ENCODE data around the gene DENND4B.

The DENND4B gene

DNA sequence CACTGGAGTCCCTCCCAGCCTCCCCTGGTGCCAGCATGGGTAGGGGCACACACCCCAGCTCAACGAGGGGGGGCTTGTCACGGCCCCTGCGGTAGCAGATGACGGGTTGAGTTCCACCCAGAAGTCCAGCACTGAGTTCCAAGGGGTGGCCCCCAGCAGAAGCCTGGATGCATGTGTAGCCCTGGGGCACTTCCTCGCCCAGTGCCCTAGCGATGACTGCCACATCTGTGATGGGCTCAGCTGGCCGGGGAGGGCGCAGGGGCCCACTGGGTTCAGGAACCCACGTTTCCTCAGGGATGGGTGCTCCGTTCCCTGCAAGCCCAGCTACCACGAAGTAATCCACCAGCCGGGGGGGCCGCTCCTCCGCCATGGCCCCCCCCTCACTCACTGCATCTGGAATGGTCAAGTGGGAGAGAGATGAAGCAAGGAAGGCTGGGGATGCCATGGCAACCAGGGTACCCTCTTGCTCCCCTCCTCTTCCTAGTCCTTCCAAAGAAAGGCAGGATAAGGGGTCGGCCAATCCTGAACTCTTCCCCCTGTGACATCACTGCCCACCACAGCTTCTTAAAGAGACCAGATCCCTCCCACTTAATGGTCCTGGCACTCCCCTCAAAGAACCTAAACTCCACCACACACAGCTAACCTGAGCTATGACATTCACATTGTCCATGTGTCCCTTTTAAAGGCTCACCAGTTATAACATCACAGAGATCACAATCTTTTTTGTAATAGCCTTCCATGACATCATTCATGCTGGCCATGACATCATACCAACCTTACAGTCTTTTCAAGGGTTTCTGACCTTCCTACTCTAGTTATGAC, 2.3 kb downstream of the DENND4B start:
- FAIRE-seq, result no peak

DNA sequence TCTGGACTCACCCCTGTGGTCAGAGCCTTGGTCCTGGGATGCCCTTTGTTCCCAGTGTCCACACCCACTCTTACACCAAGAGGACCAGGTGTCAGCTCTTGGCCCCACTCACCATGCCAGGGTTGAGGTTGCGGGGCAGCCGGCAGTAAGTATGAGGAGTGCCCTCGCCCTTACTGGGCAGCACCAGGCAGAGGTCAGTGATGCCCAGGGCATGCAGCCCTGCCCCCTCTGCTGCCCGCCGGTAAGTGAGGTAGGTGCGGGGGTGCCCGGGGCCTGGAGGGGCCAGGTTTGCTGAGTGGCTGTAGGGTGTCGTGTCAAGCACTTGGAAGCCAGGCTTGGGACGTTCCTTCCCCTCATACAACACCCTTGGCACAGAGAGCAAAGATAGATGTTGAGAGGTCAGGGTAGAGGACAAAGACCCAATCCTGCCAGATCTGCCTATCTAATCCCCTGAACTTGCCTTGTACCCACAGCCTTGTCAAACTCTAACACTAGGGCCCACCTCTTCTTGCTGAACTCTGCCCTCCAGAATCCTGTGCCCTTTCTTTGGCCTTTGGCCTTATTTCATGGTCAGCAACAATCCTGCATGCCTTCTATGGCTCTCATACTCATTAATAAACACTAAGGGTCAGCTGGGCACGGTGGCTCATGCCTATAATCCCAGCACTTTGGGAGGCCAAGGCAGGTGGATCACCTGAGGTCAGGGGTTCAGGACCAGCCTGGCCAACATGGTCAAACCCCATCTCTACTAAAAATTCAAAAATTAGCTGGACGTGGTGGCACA, 3.6 kb downstream of the DENND4B start:
- FAIRE-seq, result no peak

DNA sequence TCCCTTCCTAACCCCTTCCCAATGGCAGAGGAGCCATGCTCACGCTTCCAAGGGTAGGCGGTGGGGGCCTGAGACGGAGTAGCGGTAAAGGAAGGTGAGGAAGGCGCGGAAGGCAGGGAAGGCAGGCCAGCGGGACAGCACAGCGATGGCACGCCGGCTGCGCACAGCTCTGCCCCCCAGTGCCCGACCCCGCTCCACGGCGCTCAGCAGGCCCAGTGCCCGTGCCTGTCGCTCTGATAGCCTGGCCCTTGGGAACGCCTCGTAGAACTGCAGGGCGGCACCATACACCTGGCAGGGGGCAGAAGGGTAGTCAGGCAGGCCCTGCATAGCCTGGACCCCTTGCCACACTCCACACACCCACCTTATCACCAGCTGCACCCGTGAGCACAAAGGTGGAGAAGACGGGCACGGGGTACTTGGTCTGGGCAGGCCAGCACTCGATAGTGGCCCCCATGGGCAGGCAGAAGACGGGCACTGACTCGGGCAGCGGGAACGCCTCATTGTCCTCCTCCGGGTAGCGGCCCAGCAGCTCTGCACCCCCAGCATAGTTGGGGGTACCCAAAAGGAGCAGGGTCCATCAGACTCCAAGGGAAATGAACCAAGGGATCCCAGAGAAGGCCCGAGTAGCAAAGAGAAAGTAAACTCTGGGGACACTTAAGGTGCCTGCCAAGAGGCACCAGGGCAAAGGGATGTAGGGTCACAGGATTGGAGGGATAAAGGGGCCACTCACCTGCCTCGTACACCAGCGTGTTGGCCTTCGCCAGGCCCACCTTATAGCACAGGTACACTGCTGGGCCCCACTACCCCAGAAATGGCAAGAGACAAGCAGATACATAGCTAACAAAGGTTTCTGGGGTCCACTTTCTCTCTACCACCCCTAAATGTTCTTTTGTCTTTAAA, 4.4 kb downstream of the DENND4B start:
- FAIRE-seq, result no peak

DNA sequence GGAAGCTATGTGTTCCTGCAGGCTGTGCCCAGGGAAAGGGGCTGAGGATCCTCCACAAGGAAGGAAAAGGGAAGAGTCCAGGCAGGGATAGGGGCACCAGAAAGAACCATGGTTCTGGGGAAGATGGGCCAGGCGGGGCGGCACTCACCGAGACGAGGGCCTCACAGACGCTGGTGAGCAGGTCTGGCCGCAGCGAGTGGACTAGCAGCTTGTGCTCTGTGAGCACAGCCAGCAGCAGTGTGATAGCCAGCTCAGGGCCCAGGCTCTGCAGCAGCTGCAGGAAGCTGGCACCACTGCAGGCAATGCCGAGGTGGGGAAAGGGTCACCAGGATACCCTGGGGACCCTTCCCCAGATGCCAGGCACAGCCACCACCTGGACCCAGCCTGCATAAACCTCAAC, 5.8 kb downstream of the DENND4B start:
- FAIRE-seq, result no peak

DNA sequence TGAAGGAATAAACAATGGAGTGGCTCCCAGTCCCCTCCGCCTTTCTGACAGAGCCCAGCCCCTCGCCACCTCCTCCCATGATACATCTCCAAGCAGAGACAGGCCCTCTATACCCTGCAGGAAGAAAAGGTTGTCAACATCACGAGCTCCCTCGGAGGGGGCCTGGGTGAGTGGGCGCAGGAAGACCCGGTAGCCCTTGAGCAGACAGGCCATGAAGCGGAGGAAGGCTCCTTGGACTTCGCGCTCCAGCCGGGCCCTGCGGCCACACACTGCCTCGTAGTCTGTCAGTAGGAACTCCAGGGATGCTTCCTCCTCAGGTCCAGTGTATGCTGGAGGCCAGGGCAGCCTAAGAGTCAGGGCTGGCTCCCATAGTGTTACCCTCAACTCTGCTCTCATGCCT, 7.0 kb downstream of the DENND4B start:
- FAIRE-seq, result no peak

DNA sequence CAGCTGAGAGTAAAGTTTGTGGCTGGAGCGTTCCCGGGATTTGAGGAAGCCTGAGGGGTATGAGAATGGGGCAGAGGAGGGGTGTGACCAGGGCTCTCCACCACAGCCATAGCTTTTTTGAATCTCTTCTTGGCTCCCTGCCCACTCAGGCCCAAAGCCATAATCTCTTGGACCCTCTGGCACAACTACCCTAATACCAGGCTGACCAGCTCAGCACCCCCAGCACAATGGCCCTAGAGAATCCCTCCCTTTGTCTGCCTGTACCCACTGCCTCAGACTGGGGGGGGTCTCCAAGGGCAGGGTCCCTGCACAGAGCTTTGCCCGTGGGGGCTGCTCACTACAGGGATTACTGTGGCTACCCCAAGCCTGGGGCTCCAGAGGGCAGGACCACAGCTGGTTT, 7.5 kb downstream of the DENND4B start:
- FAIRE-seq, result no peak

DNA sequence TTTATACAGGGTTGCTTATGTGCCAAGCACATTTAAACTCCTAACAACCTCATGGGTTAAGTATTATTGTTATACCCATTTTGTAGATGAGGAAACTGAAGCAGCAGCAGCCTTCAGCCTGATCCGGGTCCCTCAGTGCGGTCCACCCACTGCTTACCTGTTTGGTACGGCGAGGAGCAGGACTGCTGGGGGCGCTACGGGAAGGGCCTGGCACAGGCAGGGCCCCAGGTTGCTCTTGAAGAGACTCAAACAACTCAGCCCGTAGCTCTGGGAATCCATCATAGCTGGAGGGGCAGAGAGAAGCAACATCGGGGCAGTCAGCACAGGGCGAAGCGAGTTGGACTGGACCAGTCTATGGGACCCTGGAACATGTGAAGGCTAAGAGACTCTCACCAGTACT, 9.2 kb downstream of the DENND4B start:
- FAIRE-seq, result no peak

DNA sequence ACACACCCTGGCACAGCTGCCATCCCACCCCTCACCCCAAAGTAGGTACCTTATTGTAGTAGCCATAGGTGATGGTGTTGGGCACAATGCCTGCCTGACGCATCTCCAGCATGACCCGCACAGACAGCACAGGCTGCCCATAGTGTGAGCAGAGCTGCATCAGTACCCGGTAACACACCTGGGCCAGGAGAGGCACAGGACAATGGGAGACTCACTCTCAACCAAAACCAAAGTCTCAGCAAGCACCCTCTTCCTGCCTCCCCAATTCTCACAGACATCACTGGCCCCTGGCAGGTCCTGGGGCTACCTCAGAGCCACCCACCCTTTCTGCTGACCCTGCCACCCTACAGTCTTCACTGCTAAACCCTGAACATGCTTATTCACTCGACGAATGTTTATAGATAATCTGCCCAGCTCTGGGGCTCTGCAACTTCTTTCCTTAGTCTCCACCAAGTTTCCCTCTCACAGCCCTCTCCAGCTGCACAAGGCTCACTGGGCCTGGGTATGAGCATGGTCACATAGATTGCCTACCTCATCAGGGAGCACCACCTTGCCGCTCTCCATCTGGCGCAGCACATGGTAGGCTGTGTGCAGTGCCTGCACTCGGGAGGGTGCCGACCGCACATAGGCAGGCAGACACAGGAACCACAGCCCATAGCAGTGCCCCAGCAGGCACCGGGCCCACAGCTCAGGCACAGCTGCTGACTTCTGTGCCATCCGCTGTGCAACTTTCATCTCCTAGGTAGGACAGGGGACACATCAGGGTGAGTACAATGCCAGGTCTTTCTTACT, 10.3 kb downstream of the DENND4B start:
- no peak for FAIRE-seq

DNA sequence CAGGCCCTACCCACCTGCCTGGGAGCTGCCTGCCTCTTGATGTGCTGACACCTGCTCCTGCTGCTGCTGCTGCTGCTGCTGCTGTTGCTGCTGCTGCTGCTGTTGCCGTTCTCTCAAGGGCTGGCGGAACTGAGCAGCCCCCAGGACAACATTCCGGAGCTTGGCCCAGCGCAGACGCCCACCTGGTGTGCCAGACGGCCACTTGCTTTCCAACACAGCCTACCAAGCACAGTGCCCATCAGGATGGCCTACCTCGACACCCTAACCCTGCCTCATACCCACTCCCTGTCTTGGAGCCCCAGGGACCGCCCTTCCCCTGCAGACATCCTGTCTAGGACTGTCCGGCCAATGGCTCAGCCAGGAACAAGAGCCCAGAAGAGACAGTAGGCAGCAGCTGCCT, 11.8 kb downstream of the DENND4B start:
- FAIRE-seq, result no peak

DNA sequence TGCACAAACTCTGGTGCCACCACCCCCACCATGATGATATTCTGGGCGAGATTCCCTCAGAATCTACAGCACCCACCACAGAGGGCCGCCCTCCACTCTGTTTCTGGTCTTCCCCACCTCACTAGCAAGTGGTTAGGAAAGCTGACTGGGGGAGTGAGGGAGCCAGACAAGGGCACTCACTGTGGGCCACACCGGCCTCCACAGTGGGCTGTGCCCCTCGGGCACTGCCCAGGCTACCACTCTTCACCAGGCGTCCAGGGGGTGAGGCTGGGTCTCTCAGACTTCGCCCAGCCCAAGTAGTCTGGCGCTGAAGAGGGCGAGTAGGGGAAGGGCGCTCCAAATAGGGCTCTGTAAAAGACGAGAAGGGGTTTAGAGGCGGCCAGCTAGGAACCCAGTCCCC, 12.6 kb downstream of the DENND4B start:
- no peak for FAIRE-seq

DNA sequence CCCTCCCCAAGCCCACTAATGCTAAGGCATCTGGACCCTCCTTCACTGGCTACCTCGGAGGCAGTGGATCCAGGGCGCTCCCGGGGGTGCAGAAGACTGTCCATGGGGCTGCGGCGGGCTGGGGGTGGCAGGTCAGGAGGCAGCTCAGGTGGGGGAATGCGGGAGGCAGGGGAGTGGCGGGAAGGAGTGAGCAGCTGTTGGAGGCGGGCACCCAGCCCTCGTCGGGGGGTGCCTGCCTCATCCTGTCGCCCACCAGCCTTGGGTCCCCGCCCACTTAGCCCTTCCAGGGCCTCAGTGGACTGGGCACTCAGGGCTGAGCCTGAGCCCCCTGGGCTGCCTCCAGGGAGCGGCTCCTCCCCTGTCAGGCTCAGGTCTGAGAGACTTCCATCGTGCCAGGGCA, 13.1 kb downstream of the DENND4B start:
- FAIRE-seq, result no peak

DNA sequence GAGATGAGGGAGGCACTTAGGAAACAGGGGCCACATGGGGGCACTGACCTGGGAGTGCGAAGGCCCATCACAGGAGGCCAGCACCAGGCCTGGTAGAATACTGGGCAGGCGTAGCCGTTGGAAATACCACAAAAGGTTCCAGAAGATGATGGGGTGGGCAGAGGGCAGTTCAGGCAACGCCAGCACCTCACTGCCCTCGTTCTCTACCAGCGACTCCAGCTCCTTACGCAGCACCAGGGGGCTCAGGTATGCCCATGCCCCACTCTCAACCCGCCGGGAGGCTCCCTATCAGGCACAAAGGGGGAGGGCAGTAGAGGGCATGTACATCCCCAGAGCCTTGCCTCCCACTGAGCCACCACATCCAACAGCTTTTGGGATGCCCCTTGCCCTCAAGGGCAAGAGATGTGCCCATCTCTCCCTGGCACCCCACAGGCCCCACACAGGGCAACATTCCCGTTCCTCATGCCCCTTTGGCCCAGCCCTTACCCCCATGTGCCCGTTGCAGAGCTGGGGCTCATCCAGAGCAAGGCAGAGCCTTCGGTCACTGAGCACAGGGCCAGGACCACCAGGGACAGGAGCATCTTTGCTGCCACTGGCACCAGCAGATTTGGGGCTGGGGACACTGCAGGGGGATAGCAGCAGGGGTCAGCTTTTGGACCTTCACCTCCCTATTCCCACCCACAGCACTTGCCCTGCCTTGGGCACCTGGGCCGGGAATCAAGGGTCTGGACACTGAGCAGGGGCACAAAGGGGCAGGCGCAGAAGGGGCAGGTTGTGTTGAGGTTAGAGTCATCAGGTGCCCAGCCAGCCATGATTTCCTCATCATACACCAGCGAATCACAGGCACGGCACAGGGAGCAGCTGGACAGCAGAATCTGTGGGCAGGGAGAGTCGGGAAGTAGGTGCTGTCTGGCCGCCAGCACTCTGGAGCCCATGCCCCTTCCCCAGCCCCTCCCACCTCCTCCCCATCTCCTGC, 14.1 kb downstream of the DENND4B start:
- no peak for FAIRE-seq

DNA sequence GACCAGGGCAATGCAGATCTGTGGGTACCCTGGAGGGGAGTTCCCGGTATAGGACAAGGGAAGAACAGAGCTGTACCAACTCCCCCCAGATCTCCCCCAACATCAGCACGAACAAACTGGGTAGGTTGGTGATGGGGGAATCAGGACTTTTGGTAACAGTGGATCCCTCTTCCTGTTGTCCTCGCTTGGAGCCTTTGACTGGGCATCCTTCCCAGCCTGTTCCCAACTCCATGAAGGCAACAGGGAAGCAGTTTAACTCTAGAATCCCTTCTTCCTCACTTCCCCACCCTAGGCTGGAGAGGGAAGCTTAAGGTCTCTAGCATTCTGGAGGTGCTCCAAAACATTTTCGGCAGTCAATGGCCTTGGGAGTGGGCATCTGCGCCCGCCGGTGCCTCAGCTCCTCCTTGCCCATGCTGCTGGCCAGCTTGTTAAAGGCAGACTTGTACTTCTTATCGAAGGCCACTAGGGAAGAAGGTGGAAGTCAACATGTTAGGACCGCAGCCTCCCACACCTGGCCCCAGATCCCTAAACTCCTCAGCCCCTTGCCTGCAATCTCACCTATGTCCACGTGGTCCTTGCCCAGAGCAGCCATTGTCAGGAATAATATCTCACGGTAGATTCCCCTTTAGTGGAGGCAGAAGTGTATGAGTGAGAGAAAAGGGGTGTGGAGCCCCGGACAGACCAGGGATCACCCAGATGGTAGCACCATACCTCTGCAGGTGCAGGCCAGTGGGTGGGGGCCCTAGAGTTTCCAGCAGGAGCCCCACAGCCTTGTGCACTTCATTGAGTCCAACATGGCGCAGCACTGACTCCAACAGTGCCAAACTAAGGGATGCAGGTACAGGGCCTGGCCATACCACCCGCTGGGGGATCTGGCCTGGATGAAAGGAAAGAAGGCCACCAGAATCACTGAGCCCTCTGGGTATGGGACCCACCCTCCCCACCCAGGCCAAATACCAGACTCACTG, 16.3 kb downstream of the DENND4B start:
- no peak for FAIRE-seq

DNA sequence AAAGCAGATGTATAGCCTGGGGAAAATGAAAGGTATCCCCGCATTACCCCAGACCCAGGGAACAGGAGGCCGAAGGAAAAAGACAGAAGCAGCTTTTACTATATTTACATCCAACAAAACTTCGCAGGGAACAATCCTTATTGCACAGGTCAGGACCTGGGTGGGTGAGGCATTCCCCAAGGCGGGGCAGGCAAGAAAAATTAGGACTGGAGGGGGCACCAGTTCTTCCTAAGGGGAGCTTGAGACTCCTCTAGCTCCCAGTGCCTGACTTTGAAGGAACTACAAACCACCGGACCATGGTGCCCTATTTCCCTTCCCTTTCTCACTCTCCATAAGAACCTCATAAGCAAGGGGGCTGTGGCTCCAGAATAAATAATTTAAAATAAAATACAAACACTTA, 17.1 kb downstream of the DENND4B start:
- no peak for FAIRE-seq

DNA sequence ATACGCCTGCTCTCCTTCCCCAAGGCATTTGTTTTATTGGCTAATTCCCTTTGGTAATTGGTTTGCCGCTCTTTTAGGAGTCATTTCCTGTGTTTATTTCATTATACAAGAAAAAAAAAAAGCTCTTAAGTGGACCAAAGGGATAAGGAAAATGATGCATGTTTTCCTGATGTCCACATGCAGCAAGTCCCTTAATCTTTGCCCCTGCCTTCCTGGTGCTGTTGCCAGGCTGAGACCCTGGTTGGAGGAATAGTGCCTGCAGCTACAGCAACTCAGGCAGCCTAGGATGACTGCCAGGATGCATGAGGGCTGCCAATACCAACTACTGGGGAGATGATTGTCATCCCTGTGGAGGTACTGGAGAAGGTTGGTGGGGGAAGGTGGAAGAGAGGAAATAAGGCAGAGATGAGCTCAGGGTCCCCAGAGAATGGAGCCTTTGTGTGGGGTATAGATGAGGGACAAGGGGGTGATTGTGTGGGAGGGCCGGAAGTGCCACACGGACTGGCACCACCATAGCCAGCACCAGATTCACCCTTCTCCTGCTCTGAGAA, 17.7 kb downstream of the DENND4B start:
- no peak for FAIRE-seq

DNA sequence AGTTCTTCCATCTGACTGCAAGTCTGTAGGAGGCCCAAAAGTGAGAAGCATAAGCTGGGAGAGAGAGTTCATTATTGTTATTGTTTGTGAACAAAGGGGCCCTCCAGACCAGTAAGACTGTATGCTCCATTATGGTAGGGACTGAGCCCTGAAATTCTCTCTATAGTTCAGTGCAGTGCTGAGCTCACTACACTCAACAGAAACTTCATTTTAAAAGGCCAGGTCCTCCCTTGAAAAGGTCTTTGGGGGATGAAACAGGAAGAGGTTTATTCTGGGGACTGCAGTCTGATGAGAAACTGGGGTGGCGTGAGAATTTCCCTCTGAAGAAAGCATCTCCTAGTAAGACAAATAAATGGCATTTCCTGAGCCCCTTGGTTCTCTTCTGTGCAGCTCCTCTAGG, 18.3 kb downstream of the DENND4B start:
- FAIRE-seq, result no peak

DNA sequence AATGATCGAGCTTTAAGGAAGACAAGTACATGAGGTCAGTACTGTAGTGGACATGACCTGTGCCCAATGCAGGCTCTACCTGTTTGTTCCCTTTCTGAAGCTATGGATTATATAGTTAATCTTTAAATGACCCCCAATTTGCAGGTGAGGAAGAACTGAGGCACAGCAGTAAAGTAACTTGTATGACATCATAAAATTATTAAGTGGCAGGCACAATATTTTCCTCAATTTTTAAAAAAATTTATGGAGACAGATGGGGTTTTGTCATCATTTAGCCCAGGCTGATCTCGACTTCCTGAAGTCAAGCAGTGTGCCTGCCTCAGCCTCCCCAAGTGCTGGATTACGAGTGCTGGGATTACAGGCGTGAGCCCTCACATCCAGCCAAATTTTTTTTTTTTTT, 20.1 kb downstream of the DENND4B start:
- FAIRE-seq, result no peak

DNA sequence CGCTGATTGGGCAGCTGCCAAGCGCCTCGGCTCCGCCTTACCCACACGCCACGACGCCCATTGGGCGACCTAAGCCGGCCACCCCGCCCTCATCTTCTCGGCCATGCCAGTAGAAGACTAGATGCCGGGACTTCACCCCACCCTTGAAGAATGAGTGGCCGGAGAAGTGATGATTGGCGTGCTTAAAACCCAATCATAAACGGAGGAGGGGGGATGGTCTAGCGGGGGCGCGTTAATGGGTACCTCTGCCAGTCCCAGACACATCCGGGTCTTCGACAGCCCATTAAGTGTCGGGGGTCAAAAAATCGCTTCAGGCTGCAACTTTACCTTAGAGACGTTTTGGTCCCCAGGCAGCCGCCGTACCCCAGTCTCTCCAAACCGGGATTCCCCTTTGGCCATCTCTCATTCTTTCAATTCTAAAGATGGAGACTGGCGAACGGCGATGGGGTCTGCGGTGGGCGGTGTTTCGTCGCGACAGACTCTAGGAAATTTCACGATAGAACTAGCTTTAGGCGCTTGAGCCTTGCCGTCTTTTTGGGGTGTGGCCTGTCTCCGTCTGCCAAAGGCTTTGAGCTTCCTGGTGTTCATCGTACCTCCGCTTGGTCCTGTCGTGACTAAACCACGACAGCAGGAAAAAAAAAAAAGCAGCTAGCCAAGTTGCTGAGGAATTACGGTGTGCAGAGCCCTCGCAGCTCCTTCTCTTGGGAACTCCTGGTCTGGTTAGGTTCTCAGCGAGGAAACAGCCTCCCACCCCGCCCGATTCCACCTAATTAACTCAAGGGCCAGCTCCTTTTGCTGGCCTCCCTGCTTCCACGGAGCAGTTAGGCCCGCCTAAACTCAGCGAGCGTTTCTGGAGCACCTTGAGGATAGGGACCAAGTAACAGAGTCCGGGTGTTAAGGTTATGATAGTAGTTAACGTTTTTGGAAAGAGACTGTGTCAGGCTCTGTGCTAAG, 23.3 kb downstream of the DENND4B start, which contains the start of gene GATAD2B:
Gene GATAD2B (minus strand): TSS at position 1 of the 954 bp plus-strand sequence. CDS start 94,625 bp downstream, outside the sequence.
- peak; percentile 95 for FAIRE-seq
